HEK293 (cell line): ENCODE data around the gene FBXW11.
"Not testable (repeated sequence)": the region's sequence is repeated elsewhere in the genome, so short reads cannot be mapped to it uniquely, and the experiment has no call there.

Source experiments
- CTCF ChIA-PET: fragments of 350-600 bp; formaldehyde crosslinking; extraction: SDS; loops from one replicate; lab custom pipeline; 2021; ENCODE audit warnings: antibody characterized with exemption; lab: Yijun Ruan, JAX
- POLR2A ChIA-PET: fragments of 300-600 bp; formaldehyde crosslinking; extraction: SDS; loops from one replicate; lab custom pipeline; 2020; ENCODE audit warnings: antibody characterized with exemption, inconsistent platforms; lab: Yijun Ruan, JAX
- H3K27ac ChIP-seq: fragments of 200-500 bp; sonication (Bioruptor generic); 2 replicates; pipeline ENCODE4 v1.5.1; 2014; ENCODE audit warnings: low read depth, low read length, control low read depth, inconsistent platforms; ENCODE audit errors: extremely low read depth
- H3K36me3 ChIP-seq, 2 experiments: fragments of 200-500 bp in 1 of 2; sonication (Bioruptor generic) in 1 of 2; 1 replicate in 1 of 2; 2 replicates in 1 of 2; pipeline ENCODE4 v1.5.1; 2014 to 2017; ENCODE audit warnings: inconsistent platforms in 2 of 2, low read length in 2 of 2; ENCODE audit not compliant: control insufficient read depth in 2 of 2, insufficient read depth in 1 of 2
- H3K4me1 ChIP-seq: fragments of 200-500 bp; sonication (Bioruptor generic); 2 replicates; pipeline ENCODE4 v1.5.1; 2014; ENCODE audit warnings: mild to moderate bottlenecking, low read length, inconsistent platforms; ENCODE audit not compliant: control insufficient read depth, insufficient read depth
- H3K4me3 ChIP-seq: 2 replicates; pipeline ENCODE4 v1.5.1; 2011; ENCODE audit warnings: low read depth, mild to moderate bottlenecking, control low read depth, low read length, moderate library complexity
- H3K9me3 ChIP-seq: fragments of 200-500 bp; sonication (Bioruptor generic); 2 replicates; pipeline ENCODE4 v1.5.1; 2014; ENCODE audit warnings: low read depth, low read length, inconsistent platforms; ENCODE audit not compliant: control insufficient read depth, insufficient read depth
- EGR2 ChIP-seq: fragments of 450-650 bp; formaldehyde crosslinking; IDR thresholded peaks from 2 replicates; pipeline ENCODE4 v1.5.1; 2016; ENCODE audit warnings: low read depth, missing biosample characterization, missing genetic modification characterization
- HOXA7 ChIP-seq: sonication (generic); formaldehyde crosslinking; IDR thresholded peaks from 2 replicates; pipeline ENCODE4 v1.8.1; 2022; ENCODE audit warnings: missing genetic modification reagents, borderline replicate concordance
- KLF10 ChIP-seq: fragments of 450-650 bp; IDR thresholded peaks from 2 replicates; pipeline ENCODE4 v1.5.1; 2018; ENCODE audit warnings: missing biosample characterization, mild to moderate bottlenecking, missing genetic modification characterization
- KLF16 ChIP-seq: fragments of 450-650 bp; formaldehyde crosslinking; IDR thresholded peaks from 2 replicates; pipeline ENCODE4 v1.5.1; 2017; ENCODE audit warnings: missing biosample characterization, missing genetic modification characterization
- MEIS1 ChIP-seq: sonication (generic); formaldehyde crosslinking; IDR thresholded peaks from 2 replicates; pipeline ENCODE4 v1.8.1; 2022; ENCODE audit warnings: missing genetic modification reagents, mild to moderate bottlenecking, borderline replicate concordance
- OVOL3 ChIP-seq: fragments of 450-650 bp; formaldehyde crosslinking; IDR thresholded peaks from 2 replicates; pipeline ENCODE4 v1.5.1; 2016; ENCODE audit warnings: missing biosample characterization, missing genetic modification characterization
- PRDM1 ChIP-seq: fragments of 450-650 bp; formaldehyde crosslinking; IDR thresholded peaks from 2 replicates; pipeline ENCODE4; 2016; ENCODE audit warnings: missing biosample characterization, missing genetic modification characterization
- TSHZ1 ChIP-seq: fragments of 450-650 bp; formaldehyde crosslinking; IDR thresholded peaks from 2 replicates; pipeline ENCODE4 v1.5.1; 2016; ENCODE audit warnings: missing biosample characterization, missing genetic modification characterization, borderline replicate concordance
- ZBTB6 ChIP-seq: fragments of 450-650 bp; formaldehyde crosslinking; IDR thresholded peaks from 2 replicates; pipeline ENCODE4 v1.5.1; 2017; ENCODE audit warnings: missing biosample characterization, missing genetic modification characterization
- ZFHX2 ChIP-seq: fragments of 450-650 bp; formaldehyde crosslinking; conservative IDR thresholded peaks from 2 replicates; pipeline ENCODE4 v1.5.1; 2016; ENCODE audit warnings: missing biosample characterization, missing genetic modification characterization
- ZNF112 ChIP-seq: fragments of 450-650 bp; formaldehyde crosslinking; IDR thresholded peaks from 2 replicates; pipeline ENCODE4 v1.5.0; 2017; ENCODE audit warnings: missing biosample characterization, missing genetic modification characterization
- ZNF146 ChIP-seq: fragments of 450-650 bp; formaldehyde crosslinking; IDR thresholded peaks from 2 replicates; pipeline ENCODE4 v1.5.1; 2016; ENCODE audit warnings: missing biosample characterization, missing genetic modification characterization
- ZNF157 ChIP-seq: fragments of 450-650 bp; formaldehyde crosslinking; IDR thresholded peaks from 2 replicates; pipeline ENCODE4 v1.5.1; 2016; ENCODE audit warnings: missing biosample characterization, missing genetic modification characterization
- ZNF169 ChIP-seq: fragments of 450-650 bp; formaldehyde crosslinking; IDR thresholded peaks from 2 replicates; pipeline ENCODE4 v1.5.1; 2016; ENCODE audit warnings: missing biosample characterization, missing genetic modification characterization
- ZNF19 ChIP-seq: fragments of 450-650 bp; formaldehyde crosslinking; IDR thresholded peaks from 2 replicates; pipeline ENCODE4; 2016; ENCODE audit warnings: missing biosample characterization, missing genetic modification characterization, low read depth
- ZNF350 ChIP-seq: fragments of 450-650 bp; formaldehyde crosslinking; IDR thresholded peaks from 2 replicates; pipeline ENCODE4 v1.5.0; 2017; ENCODE audit warnings: missing biosample characterization, mild to moderate bottlenecking, missing genetic modification characterization
- ZNF354C ChIP-seq: fragments of 450-650 bp; formaldehyde crosslinking; IDR thresholded peaks from 2 replicates; pipeline ENCODE4 v1.5.1; 2016; ENCODE audit warnings: missing biosample characterization, missing genetic modification characterization, low read depth, borderline replicate concordance
- ZNF366 ChIP-seq: fragments of 450-650 bp; formaldehyde crosslinking; conservative IDR thresholded peaks from 2 replicates; pipeline ENCODE4 v1.5.1; 2016; ENCODE audit warnings: missing biosample characterization, missing genetic modification characterization
- ZNF404 ChIP-seq: fragments of 450-650 bp; formaldehyde crosslinking; IDR thresholded peaks from 2 replicates; pipeline ENCODE4 v1.5.1; 2017; ENCODE audit warnings: missing biosample characterization, missing genetic modification characterization
- ZNF501 ChIP-seq: fragments of 450-650 bp; formaldehyde crosslinking; IDR thresholded peaks from 2 replicates; pipeline ENCODE4 v1.5.1; 2016; ENCODE audit warnings: missing biosample characterization, missing genetic modification characterization
- ZNF521 ChIP-seq: fragments of 450-650 bp; formaldehyde crosslinking; IDR thresholded peaks from 2 replicates; pipeline ENCODE4 v1.5.1; 2017; ENCODE audit warnings: missing biosample characterization, mild to moderate bottlenecking, missing genetic modification characterization
- ZNF580 ChIP-seq: fragments of 450-650 bp; formaldehyde crosslinking; IDR thresholded peaks from 2 replicates; pipeline ENCODE4 v1.5.1; 2016; ENCODE audit warnings: missing biosample characterization, missing genetic modification characterization

FBXW11 gene

GRCh38 chr5:171888051-171888481 is 118.4 kb downstream of the FBXW11 start (continued):
- TF ChIP-seq MEIS1 (CRISPR knock-in tag), result no peak
- no peak for TF ChIP-seq ZNF580 (tag by site-specific recombination)
- TF ChIP-seq ZNF169 (tag by site-specific recombination), result no peak

GRCh38 chr5:171886037-171886436 is 120.4 kb downstream of the FBXW11 start:
- H3K27ac ChIP-seq, POLR2A ChIA-PET, H3K4me3 ChIP-seq, CTCF ChIA-PET, H3K4me1 ChIP-seq, H3K9me3 ChIP-seq: not testable (repeated sequence)
- peaks cover 13 to 23% of the 10 kb centered on the region in 2 experiments; a peak in 2 of 3 replicates for H3K36me3 ChIP-seq
- TF ChIP-seq ZNF146 (tag by site-specific recombination), result peak; percentile 94

GRCh38 chr5:171882118-171882517 is 124.3 kb downstream of the FBXW11 start:
- no peaks in the 10 kb centered on the region for H3K4me1 ChIP-seq
- H3K4me3 ChIP-seq, result no peak overlapping the region
- CTCF ChIA-PET, result interaction anchor here (0.6 to 1.3 kb wide), 3 partner anchors 30 to 397 kb away, joined by 3 to 4 read pairs (median 3); no protein-coding TSS in a partner anchor
- no peaks in the 10 kb centered on the region for H3K9me3 ChIP-seq
- peaks cover 8 to 17% of the 10 kb centered on the region in 2 experiments for H3K36me3 ChIP-seq
- POLR2A ChIA-PET, result no interaction called here
- H3K27ac ChIP-seq, result no peak overlapping the region
- TF ChIP-seq PRDM1 (tag by site-specific recombination), result no peak
- TF ChIP-seq ZNF350 (tag by site-specific recombination), result no peak
- TF ChIP-seq ZFHX2 (tag by site-specific recombination), result peak; percentile 52
- TF ChIP-seq ZNF521 (tag by site-specific recombination), result no peak
- TF ChIP-seq EGR2, result peak; percentile 25; the same call in 1 of the 2 replicates

- TF ChIP-seq ZNF404 (tag by site-specific recombination), result no peak
- no peak for TF ChIP-seq TSHZ1 (tag by site-specific recombination)
- no peak for TF ChIP-seq HOXA7 (CRISPR knock-in tag)
- TF ChIP-seq ZNF157 (tag by site-specific recombination), result no peak
- TF ChIP-seq ZNF354C (tag by site-specific recombination), result no peak
- no peak for TF ChIP-seq KLF16
- TF ChIP-seq ZNF112 (tag by site-specific recombination), result no peak
- no peak for TF ChIP-seq OVOL3 (tag by site-specific recombination)
- no peak for TF ChIP-seq ZNF501 (tag by site-specific recombination)
- no peak for TF ChIP-seq ZBTB6 (tag by site-specific recombination)
- no peak for TF ChIP-seq KLF10 (tag by site-specific recombination)
- no peak for TF ChIP-seq ZNF366 (tag by site-specific recombination)
- TF ChIP-seq ZNF19 (tag by site-specific recombination), result no peak
- Histone ChIP-seq H3K36me3 (peaks cover 26 to 62% of the 10 kb centered on the region in 2 experiments), H3K27ac (no peak overlapping the region), H3K4me1 (no peaks in the 10 kb centered on the region), H3K4me3 (no peak overlapping the region), H3K9me3 (no peaks in the 10 kb centered on the region)
- POLR2A ChIA-PET, result no interaction called here
- CTCF ChIA-PET, result no interaction called here
Measured at GRCh38 chr5:171874234-171874633, 132.2 kb downstream of the FBXW11 start.
